Activated T-cell treated with anti-CD3 and anti-CD28 coated beads for 24 hours (primary cell): Measurements from ENCODE around the gene KCNMA1.

Source experiments
- DNase-seq: peaks from one replicate; pipeline ENCODE4 v3.0.0-alpha.2; 2020; ENCODE audit warnings: low read depth

Gene KCNMA1

GRCh38 chr10:76887223-76888010 lies 750.2 kb downstream of the KCNMA1 start:
- DNase-seq = no peak

- no peak for DNase-seq
These were observed 751.8 kb downstream of the KCNMA1 start for GRCh38 chr10:76885816-76886215.

GRCh38 chr10:76884673-76885275 lies 752.8 kb downstream of the KCNMA1 start:
- DNase-seq = no peak

- DNase-seq = no peak
These were observed 754.0 kb downstream of the KCNMA1 start for GRCh38 chr10:76883596-76883995.

GRCh38 chr10:76882796-76883195 lies 754.8 kb downstream of the KCNMA1 start:
- no peak for DNase-seq

GRCh38 chr10:76882245-76882644 lies 755.4 kb downstream of the KCNMA1 start:
- no peak for DNase-seq

- no peak for DNase-seq
These were observed 756.0 kb downstream of the KCNMA1 start for GRCh38 chr10:76881477-76882220.

GRCh38 chr10:76880931-76881330 lies 756.7 kb downstream of the KCNMA1 start:
- no peak for DNase-seq

GRCh38 chr10:76879116-76879913 lies 758.3 kb downstream of the KCNMA1 start:
- no peak for DNase-seq

- no peak for DNase-seq
These were observed 759.1 kb downstream of the KCNMA1 start for GRCh38 chr10:76878514-76878913.

- no peak for DNase-seq
These were observed 762.7 kb downstream of the KCNMA1 start for GRCh38 chr10:76874896-76875295.

GRCh38 chr10:76874176-76874575 lies 763.4 kb downstream of the KCNMA1 start:
- DNase-seq = no peak

- DNase-seq = no peak
These were observed 765.8 kb downstream of the KCNMA1 start for GRCh38 chr10:76871697-76872295.

GRCh38 chr10:76869931-76870330 lies 767.7 kb downstream of the KCNMA1 start:
- DNase-seq = no peak

GRCh38 chr10:76868098-76868977 lies 769.3 kb downstream of the KCNMA1 start:
- no peak for DNase-seq

- DNase-seq = no peak
These were observed 770.6 kb downstream of the KCNMA1 start for GRCh38 chr10:76866841-76867586.

GRCh38 chr10:76864922-76865321 lies 772.7 kb downstream of the KCNMA1 start:
- DNase-seq = no peak

GRCh38 chr10:76858721-76859120 lies 778.9 kb downstream of the KCNMA1 start:
- DNase-seq = no peak

- DNase-seq = no peak
These were observed 796.8 kb downstream of the KCNMA1 start for GRCh38 chr10:76840802-76841201.

GRCh38 chr10:76839276-76839675 lies 798.3 kb downstream of the KCNMA1 start:
- DNase-seq = no peak
